ENCODE data around the gene CFAP97D1.

- no peak for TF ChIP-seq GATA2 (IDR thresholded peaks at IDR 0.05; ENCODE audit: low read depth, low read length)
- TF ChIP-seq GATA3 (IDR thresholded peaks at IDR 0.05; ENCODE audit: low read depth, low read length), result no peak
Observed at GRCh38 chr17:43767053-43767712, 13.1 kb upstream of the CFAP97D1 start.
